ENCODE data around the gene TLE4. TPM values are rescaled to one million over a fixed set of nuclear protein-coding genes. Genes with fewer than 3 reads are reported as not detected.

TLE4 gene
- total and polyA plus RNA-seq, 2 of the 13 experiments (the other 11 are each of a cell fraction or from before 2014, with no cell fraction given) = 2.0 to 2.3 TPM

DNA sequence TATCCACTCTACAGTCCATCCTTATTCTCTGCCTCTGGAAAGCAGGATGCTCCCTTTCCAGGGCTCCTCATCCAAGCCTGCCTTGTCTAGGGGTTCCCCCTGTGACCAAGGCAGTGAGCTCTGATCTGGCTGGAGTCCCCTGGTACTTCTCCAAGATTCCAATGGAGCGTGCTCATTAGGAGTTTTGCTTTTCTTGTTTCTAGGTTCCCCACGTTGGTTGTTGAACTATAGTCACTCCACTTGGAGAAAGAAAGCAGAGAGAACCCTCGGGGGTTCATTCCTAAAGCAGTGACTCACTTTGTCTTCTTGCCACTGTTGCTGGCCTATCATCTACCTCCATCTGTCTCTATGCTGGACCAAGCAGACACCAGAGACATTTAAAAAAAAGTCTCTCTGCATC lies 192.6 kb downstream of the TLE4 start:
- no peaks in the 10 kb centered on the region for H3K27me3 ChIP-seq (ENCODE audit: control insufficient read depth in 1 of 2, insufficient read depth in 2 of 2, low read length in 2 of 2)
- no peak overlapping the region for H2AFZ ChIP-seq (ENCODE audit: low read length)
- DNase-seq (ENCODE audit: low spot score) (no peak), FAIRE-seq (no peak), ATAC-seq (no peak)
- H3K4me1 ChIP-seq (ENCODE audit: insufficient read depth, low read length) = no peaks in the 10 kb centered on the region
- no peak overlapping the region for H3K4me2 ChIP-seq (ENCODE audit: low read depth, low read length)
- H3K9me3 ChIP-seq (ENCODE audit: low read length) = peaks cover 43% of the 10 kb centered on the region
- TF ChIP-seq BATF2 (CRISPR knock-in tag; IDR thresholded peaks at IDR 0.05) = no peak
- no peak for TF ChIP-seq BCL6 (CRISPR knock-in tag; IDR thresholded peaks at IDR 0.05)
- TF ChIP-seq ZNF281 (CRISPR knock-in tag; IDR thresholded peaks at IDR 0.05; ENCODE audit: borderline replicate concordance) = no peak
- no peak for TF ChIP-seq GTF2F1 (IDR thresholded peaks at IDR 0.05; ENCODE audit: low read length)
- TF ChIP-seq ZNF354B (CRISPR knock-in tag; IDR thresholded peaks at IDR 0.05) = no peak
- TF ChIP-seq ATRX (CRISPR knock-in tag; IDR thresholded peaks at IDR 0.05; ENCODE audit: borderline replicate concordance) = no peak
- no peak for TF ChIP-seq MED13 (CRISPR knock-in tag; IDR thresholded peaks at IDR 0.05)
- TF ChIP-seq ZNF75D (CRISPR knock-in tag; IDR thresholded peaks at IDR 0.05; ENCODE audit: borderline replicate concordance) = no peak
- TF ChIP-seq MLLT10 (CRISPR knock-in tag; IDR thresholded peaks at IDR 0.05) = no peak
- TF ChIP-seq NCOR1 (IDR thresholded peaks at IDR 0.05; ENCODE audit: borderline replicate concordance, low read length) = no peak
- no peak for TF ChIP-seq MTERF4 (CRISPR knock-in tag; IDR thresholded peaks at IDR 0.05)
- no peak for TF ChIP-seq NFE2 (CRISPR knock-in tag; IDR thresholded peaks at IDR 0.05)
- no peak for TF ChIP-seq FOXA1 (IDR thresholded peaks at IDR 0.05)
- TF ChIP-seq FOXA1 (CRISPR knock-in tag; IDR thresholded peaks at IDR 0.05) = no peak
- no peak for TF ChIP-seq FLYWCH1 (CRISPR knock-in tag; IDR thresholded peaks at IDR 0.05)
- intact Hi-C loops (cut with micrococcal nuclease; ENCODE audit: unreplicated experiment) = no loop called here
- H3K36me3 ChIP-seq (replicated peaks in 1 of 2; ENCODE audit: control insufficient read depth in 1 of 2, insufficient read depth in 2 of 2, low read length in 2 of 2) = no peaks in the 10 kb centered on the region
- H4K20me1 ChIP-seq (ENCODE audit: insufficient read depth, low read length) = no peaks in the 10 kb centered on the region
- no peak overlapping the region for H3K4me3 ChIP-seq (replicated peaks in 1 of 3; ENCODE audit: insufficient read depth in 1 of 3, low read depth in 2 of 3, low read length in 3 of 3)
- CTCF ChIA-PET (ENCODE audit: low intra/inter-chr PET ratio, low total read pairs) = no interaction called here
- in situ Hi-C loops (cut with HindIII; ENCODE audit: extremely low pct_ligation_motif_present, low pct_unique_long_range_greater_than_20kb) = no loop called here
- no peak overlapping the region for H3K27ac ChIP-seq (ENCODE audit: extremely low read length, insufficient read depth, low read length)
- BruUV-seq (replicated peaks) = no TSS peak
- WGBS (ENCODE audit: low lambda C conversion rate) = 13% methylated on average over 3 of the region's 3 CpGs
- no peak overlapping the region for H3K9ac ChIP-seq (ENCODE audit: insufficient read depth, low read depth, low read length)
- H3K79me2 ChIP-seq (ENCODE audit: insufficient read depth, low read length) = no peaks in the 10 kb centered on the region
- POLR2A ChIA-PET = no interaction called here

Data from HepG2 (cell line).